ENCODE results near the gene PTH1R. TPM values are rescaled to one million over a fixed set of nuclear protein-coding genes. Genes with fewer than 3 reads are reported as not detected.

PTH1R gene
- total RNA-seq, 4 donors from 2014 or later, result 1.8 to 5.4 (median 2.5) TPM

DNA sequence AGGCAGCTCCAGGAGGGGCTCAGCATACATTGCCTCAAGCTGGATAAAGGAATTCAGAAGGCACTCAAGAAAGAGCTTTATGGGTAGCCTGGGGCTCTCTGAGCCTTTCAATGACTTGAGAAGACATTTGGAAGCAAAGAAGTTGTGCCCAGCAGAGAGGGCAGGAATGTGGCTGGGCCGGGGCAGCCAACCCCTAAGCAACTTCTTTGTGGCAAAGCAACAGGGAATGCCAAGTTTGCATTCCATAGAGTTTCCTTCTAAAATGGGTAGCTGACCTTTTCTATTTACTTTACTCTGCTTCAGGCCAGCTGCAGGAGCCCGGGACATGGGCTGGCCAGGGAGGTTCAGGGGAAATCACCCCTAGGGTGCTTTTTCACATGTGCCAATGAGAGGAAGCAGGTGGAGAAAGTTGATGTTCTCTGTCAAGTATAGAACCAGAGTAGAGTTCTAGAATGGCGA lies 53.5 kb downstream of the PTH1R start:
- DNase-seq (ENCODE audit: low spot score in 2 of 2), result no peak
- TF ChIP-seq POLR2A (IDR thresholded peaks at IDR 0.05), result no peak
- TF ChIP-seq, protein P1, sequence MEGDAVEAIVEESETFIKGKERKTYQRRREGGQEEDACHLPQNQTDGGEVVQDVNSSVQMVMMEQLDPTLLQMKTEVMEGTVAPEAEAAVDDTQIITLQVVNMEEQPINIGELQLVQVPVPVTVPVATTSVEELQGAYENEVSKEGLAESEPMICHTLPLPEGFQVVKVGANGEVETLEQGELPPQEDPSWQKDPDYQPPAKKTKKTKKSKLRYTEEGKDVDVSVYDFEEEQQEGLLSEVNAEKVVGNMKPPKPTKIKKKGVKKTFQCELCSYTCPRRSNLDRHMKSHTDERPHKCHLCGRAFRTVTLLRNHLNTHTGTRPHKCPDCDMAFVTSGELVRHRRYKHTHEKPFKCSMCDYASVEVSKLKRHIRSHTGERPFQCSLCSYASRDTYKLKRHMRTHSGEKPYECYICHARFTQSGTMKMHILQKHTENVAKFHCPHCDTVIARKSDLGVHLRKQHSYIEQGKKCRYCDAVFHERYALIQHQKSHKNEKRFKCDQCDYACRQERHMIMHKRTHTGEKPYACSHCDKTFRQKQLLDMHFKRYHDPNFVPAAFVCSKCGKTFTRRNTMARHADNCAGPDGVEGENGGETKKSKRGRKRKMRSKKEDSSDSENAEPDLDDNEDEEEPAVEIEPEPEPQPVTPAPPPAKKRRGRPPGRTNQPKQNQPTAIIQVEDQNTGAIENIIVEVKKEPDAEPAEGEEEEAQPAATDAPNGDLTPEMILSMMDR (IDR thresholded peaks at IDR 0.05), result no peak
- intact Hi-C loops (cut with DNase I; ENCODE audit: low total_unique reads), result no loop called here
- WGBS, 2 donors, result 69 to 70% methylated on average over 3 of the region's 3 CpGs
- no peak overlapping the region for H3K4me3 ChIP-seq (ENCODE audit: low read depth, poor library complexity, severe bottlenecking)

DNA sequence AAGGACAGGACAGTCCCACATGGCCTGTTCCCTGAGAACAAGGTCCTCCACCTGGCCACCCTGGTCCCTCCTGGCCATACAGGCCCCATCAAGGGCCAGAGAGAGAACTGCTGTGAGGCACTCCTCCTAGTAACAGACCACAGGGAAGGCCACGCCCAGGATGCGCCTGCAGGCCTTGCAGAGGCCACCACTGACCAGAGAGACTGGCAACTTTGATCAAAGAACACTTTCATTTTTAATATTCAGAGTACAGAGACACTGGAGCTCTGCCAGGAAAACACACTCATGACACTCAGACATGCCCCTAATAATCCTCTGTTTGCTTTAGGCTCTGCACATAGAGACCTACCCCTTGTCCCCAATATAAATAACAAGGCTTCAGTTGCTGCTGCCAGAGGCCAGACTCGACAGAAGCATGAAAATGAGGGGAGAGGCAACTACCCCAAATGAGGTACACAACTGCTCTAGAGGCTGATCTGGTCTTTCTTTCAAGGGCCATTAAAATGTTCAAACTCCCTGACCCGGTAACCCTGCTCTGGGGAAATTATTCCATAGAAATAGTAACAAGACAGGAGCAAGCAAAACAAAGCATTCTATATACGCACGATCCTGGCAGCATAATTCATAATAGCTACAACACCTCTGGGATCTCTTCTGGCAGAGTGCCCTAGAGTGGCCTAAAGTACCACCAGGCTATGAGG lies 54.3 kb downstream of the PTH1R start:
- TF ChIP-seq POLR2A (IDR thresholded peaks at IDR 0.05), result no peak
- TF ChIP-seq, protein P1 (IDR thresholded peaks at IDR 0.05), result no peak
- intact Hi-C loops (cut with DNase I; ENCODE audit: low total_unique reads), result no loop called here
- no peak for DNase-seq (ENCODE audit: low spot score in 2 of 2)
- 44 to 56% methylated on average over 6 of the region's 6 CpGs for WGBS, 2 donors
- H3K4me3 ChIP-seq (ENCODE audit: low read depth, poor library complexity, severe bottlenecking), result no peak overlapping the region

DNA sequence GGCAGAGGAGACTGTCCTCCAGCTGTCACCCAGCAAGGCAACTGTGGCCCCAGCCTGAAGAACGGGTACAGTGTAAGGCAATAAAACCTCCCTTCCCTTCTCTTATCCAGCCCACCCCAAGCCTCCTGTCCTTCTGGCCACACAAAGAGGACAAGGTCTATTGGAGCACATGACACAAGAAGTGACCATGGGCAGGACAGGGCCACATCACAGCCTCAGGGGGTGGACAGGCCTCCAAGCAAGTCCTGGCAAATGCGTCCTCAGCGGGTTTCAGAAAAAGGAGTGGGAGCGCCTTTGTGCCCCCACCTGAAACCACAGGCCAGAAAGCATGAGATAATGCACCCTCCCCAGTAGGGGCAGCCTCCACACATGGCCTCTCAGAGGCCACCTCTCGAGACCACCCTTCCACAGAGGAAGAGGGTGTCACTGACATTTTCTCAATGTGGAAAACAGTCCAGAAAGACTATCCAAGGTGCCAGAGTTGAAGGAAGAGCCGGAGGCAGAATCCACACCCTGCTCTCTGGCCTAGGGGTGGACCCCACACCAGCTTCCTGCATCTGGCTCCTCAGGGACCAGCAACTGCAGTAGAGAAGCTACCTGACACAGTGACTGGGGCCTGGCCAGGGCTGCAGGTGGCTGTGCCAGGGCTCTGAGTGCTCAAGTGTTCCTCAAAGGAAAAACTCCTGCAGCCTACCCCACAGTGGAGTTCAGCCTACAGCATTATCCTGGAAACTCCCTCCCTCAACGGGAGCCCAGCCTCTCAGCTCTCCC lies 55.1 kb downstream of the PTH1R start:
- no peak for TF ChIP-seq POLR2A (IDR thresholded peaks at IDR 0.05)
- TF ChIP-seq, protein P1 (IDR thresholded peaks at IDR 0.05), result no peak
- intact Hi-C loops (cut with DNase I; ENCODE audit: low total_unique reads), result no loop called here
- 66 to 74% methylated on average over 7 of the region's 7 CpGs for WGBS, 2 donors
- no peak overlapping the region for H3K4me3 ChIP-seq (ENCODE audit: low read depth, poor library complexity, severe bottlenecking)
- no peak for DNase-seq (ENCODE audit: low spot score in 2 of 2)

DNA sequence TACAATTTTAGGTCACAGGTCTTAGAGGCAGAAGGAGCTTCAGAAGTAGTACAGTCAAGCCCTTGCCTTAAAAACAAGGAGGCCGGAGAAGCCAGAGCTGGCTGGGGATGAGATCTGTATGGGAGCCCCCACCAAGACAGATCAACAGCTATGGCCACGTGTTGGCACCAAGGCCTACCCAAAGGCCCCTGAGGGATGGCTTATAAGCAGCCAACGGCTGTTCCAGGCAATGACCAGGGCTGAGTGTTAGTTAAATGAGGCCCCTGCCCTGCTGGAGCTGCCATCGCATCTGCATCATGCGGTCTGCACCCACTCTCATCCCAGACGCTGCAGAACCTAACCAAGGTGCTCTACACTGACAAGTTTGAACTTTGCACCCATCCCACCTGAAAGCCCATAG lies 55.7 kb downstream of the PTH1R start:
- no peak for TF ChIP-seq POLR2A (IDR thresholded peaks at IDR 0.05)
- TF ChIP-seq, protein P1 (IDR thresholded peaks at IDR 0.05), result no peak
- WGBS, 2 donors, result 62 to 64% methylated on average over 6 of the region's 6 CpGs
- no peak for DNase-seq (ENCODE audit: low spot score in 2 of 2)
- H3K4me3 ChIP-seq (ENCODE audit: low read depth, poor library complexity, severe bottlenecking), result no peak overlapping the region
- intact Hi-C loops (cut with DNase I; ENCODE audit: low total_unique reads), result no loop called here

DNA sequence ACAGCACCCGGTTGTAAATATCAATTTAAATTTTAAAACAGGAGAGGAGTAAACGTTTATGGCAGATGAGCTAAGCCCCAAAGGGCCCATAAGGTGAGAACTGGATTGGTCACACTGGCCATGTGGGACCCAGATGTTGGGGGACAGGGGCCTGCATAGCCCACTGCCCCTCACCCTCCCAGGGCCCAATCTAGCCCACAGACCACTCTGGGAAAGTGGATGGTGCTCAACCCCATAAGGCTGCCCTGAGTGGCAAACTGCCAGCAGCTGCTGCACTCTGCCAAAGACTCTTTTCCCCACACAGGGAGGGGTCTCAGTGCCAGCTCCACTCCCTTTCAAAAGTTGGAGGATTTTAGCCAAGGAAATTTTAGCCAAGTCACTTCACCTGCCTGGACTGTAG lies 56.6 kb downstream of the PTH1R start:
- no peak overlapping the region for H3K4me3 ChIP-seq (ENCODE audit: low read depth, poor library complexity, severe bottlenecking)
- intact Hi-C loops (cut with DNase I; ENCODE audit: low total_unique reads), result no loop called here

DNA sequence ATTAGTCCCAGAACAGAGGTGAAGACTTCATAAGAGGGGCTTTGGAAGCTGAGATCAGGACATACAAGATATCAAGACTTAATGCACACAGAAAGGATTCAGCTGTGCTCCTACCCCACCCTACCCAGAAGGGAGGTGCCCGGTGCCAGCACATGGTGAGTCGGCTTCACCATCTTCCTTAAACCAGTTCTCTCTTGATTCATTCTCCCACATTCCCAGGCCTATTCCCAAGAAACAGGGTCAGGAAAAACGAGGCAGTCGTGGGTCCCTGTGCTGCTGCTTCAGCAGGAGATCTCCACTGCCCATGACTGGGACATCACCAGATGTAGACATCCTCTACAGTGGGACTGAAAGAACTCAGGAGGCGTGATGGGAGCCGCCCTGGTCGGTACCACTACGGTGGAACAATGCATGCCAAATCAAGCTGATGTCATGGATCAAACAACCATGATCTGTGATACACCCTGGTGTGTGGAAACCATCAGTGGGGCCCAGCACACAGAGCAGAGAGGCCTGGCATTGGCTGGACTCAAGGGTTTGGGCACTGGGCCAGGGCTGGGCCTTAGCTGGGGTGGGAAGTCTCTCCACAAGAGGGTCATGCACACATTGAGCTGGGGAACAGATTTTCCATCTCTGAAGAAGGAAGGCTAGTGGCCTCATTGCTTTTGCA lies 57.1 kb downstream of the PTH1R start:
- TF ChIP-seq, protein P1 (IDR thresholded peaks at IDR 0.05), result no peak
- no peak for TF ChIP-seq POLR2A (IDR thresholded peaks at IDR 0.05)
- intact Hi-C loops (cut with DNase I; ENCODE audit: low total_unique reads), result no loop called here
- WGBS, 2 donors, result 42% methylated on average over 8 of the region's 8 CpGs
- no peak overlapping the region for H3K4me3 ChIP-seq (ENCODE audit: low read depth, poor library complexity, severe bottlenecking)
- DNase-seq (ENCODE audit: low spot score in 2 of 2), result no peak

More for the DNA sequence above, 56.6 kb downstream of the PTH1R start:
- TF ChIP-seq POLR2A (IDR thresholded peaks at IDR 0.05), result no peak
- DNase-seq (ENCODE audit: low spot score in 2 of 2), result no peak
- WGBS, 2 donors, result 25 to 40% methylated on average over 2 of the region's 2 CpGs
